HUES48 (cell line): ENCODE data around the gene SPATA1.

Experiments used
- H3K27ac ChIP-seq: one replicate; pipeline ENCODE4 v1.7.0; 2013; ENCODE audit warnings: low read depth, low read length, inconsistent platforms
- H3K27me3 ChIP-seq: 2 replicates; pipeline ENCODE4 v1.6.1; 2013; ENCODE audit warnings: mild to moderate bottlenecking, low read length; ENCODE audit not compliant: control insufficient read depth, insufficient read depth
- H3K36me3 ChIP-seq: 2 replicates; pipeline ENCODE4 v1.6.1; 2013; ENCODE audit warnings: low read length; ENCODE audit not compliant: control insufficient read depth, insufficient read depth
- H3K4me1 ChIP-seq: 2 replicates; pipeline ENCODE4 v1.6.1; 2013; ENCODE audit warnings: mild to moderate bottlenecking, low read length; ENCODE audit not compliant: control insufficient read depth, insufficient read depth
- H3K4me3 ChIP-seq: 2 replicates; pipeline ENCODE4 v1.5.1; 2013; ENCODE audit warnings: mild to moderate bottlenecking, low read depth, low read length
- H3K9ac ChIP-seq: 2 replicates; pipeline ENCODE4 v1.6.1; 2013; ENCODE audit warnings: mild to moderate bottlenecking, low read depth, low read length, moderate library complexity
- H3K9me3 ChIP-seq: 2 replicates; pipeline ENCODE4 v1.6.1; 2013; ENCODE audit warnings: low read length; ENCODE audit not compliant: control insufficient read depth, insufficient read depth

The SPATA1 gene

GRCh38 chr1:84611796-84612195 lies 105.6 kb downstream of the SPATA1 start:
- Histone ChIP-seq H3K36me3 (no peaks in the 10 kb centered on the region), H3K4me3 (no peak overlapping the region), H3K27ac (peak overlapping the region; percentile 72), H3K9me3 (peaks cover 12% of the 10 kb centered on the region; the same call in 1 of the 2 replicates), H3K4me1 (peaks cover 9% of the 10 kb centered on the region; the same call in 1 of the 2 replicates), H3K27me3 (no peaks in the 10 kb centered on the region), H3K9ac (no peak overlapping the region)

GRCh38 chr1:84613026-84613425 lies 106.8 kb downstream of the SPATA1 start:
- no peak overlapping the region for H3K4me3 ChIP-seq
- H3K27ac ChIP-seq: no peak overlapping the region
- H3K9ac ChIP-seq: no peak overlapping the region
- peaks cover 9% of the 10 kb centered on the region; the same call in 1 of the 2 replicates for H3K4me1 ChIP-seq
- no peaks in the 10 kb centered on the region for H3K27me3 ChIP-seq
- H3K9me3 ChIP-seq: peaks cover 12% of the 10 kb centered on the region; the same call in 1 of the 2 replicates
- H3K36me3 ChIP-seq: no peaks in the 10 kb centered on the region

- peaks cover 9% of the 10 kb centered on the region; the same call in 1 of the 2 replicates for H3K4me1 ChIP-seq
- peaks cover 12% of the 10 kb centered on the region; the same call in 1 of the 2 replicates for H3K9me3 ChIP-seq
- H3K36me3 ChIP-seq: no peaks in the 10 kb centered on the region
- no peak overlapping the region for H3K4me3 ChIP-seq
- no peak overlapping the region for H3K9ac ChIP-seq
- H3K27me3 ChIP-seq: no peaks in the 10 kb centered on the region
- H3K27ac ChIP-seq: no peak overlapping the region
Observed at GRCh38 chr1:84613887-84614286, 107.7 kb downstream of the SPATA1 start.

GRCh38 chr1:84615790-84616189 lies 109.6 kb downstream of the SPATA1 start:
- peaks cover 12% of the 10 kb centered on the region; the same call in 1 of the 2 replicates for H3K9me3 ChIP-seq
- no peak overlapping the region for H3K27ac ChIP-seq
- H3K4me1 ChIP-seq: peaks cover 9% of the 10 kb centered on the region; the same call in 1 of the 2 replicates
- no peaks in the 10 kb centered on the region for H3K36me3 ChIP-seq
- H3K4me3 ChIP-seq: no peak overlapping the region
- no peaks in the 10 kb centered on the region for H3K27me3 ChIP-seq
- H3K9ac ChIP-seq: no peak overlapping the region
